Epithelial cell of esophagus (primary cell): Measurements from ENCODE around the gene KRTAP9-7.
"Not testable (repeated sequence)": the region's sequence is repeated elsewhere in the genome, so short reads cannot be mapped to it uniquely, and the experiment has no call there.

Source experiments
- DNase-seq: peaks from one replicate; pipeline ENCODE4 v3.0.0; 2010; ENCODE audit warnings: low read depth
- H3K4me3 ChIP-seq: 2 replicates; pipeline ENCODE4 v1.5.1; 2011; ENCODE audit warnings: mild to moderate bottlenecking, low read length, control low read depth
- CTCF ChIP-seq: IDR thresholded peaks from 2 replicates; pipeline ENCODE4 v1.5.1; 2011; ENCODE audit warnings: low read depth, mild to moderate bottlenecking, low read length, control low read depth, inconsistent platforms; ENCODE audit not compliant: insufficient read depth; ENCODE audit errors: missing control alignments

Gene KRTAP9-7

GRCh38 chr17:41251261-41251660, 24.2 kb upstream of the KRTAP9-7 start:
- no peak for DNase-seq
- H3K4me3 ChIP-seq, result no peak overlapping the region
- TF ChIP-seq CTCF, result no peak

GRCh38 chr17:41254861-41255260, 20.6 kb upstream of the KRTAP9-7 start:
- no peak for DNase-seq
- no peak for TF ChIP-seq CTCF
- no peak overlapping the region for H3K4me3 ChIP-seq

- H3K4me3 ChIP-seq, DNase-seq: not testable (repeated sequence)
These were observed 19.9 kb upstream of the KRTAP9-7 start, which contains the start of gene KRTAP9-9 for GRCh38 chr17:41255381-41256290. TSS of gene KRTAP9-9 (plus strand) at chr17:41255384.

GRCh38 chr17:41256291-41256685, 19.2 kb upstream of the KRTAP9-7 start:
- no peak overlapping the region for H3K4me3 ChIP-seq
- no peak for TF ChIP-seq CTCF
- DNase-seq, result no peak

DNA sequence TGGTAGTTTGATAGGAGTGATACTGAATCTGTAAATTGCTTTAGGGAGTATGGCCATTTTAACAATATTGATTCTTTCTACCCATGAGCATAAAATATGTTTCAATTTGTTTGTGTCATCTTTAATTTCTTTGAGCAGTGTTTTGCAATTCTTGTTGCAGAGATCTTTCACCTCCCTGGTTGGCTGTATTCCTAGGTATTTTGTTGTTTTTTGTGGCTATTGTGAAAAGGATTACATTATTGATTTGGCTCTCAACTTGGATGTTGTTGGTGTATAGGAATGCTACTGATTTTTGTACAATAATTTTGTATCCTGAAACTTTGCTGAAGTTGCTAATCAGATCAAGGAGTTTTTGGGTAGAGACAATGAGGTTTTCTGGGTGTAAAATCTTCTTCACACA, 17.1 kb upstream of the KRTAP9-7 start:
- DNase-seq, result no peak
- no peak overlapping the region for H3K4me3 ChIP-seq
- TF ChIP-seq CTCF, result no peak

DNA sequence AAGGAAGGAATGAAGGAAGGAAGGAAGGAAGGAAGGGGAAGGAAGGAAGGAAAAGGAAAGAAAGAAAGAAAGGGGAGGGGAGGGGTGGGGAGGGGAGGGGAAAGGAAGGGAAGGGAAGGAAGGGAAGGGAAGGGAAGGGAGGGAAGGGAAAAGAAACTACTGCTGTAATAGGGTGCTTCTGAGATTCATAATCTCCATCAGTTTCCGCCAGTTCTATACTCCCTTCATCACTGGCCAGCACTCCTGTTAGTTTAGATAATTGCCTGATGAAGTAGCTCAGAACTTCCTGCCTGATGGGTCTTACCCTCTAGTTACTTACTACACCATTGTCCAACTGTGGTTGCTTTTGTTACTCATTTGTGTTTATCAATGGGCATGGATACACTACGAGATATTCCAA, 12.3 kb upstream of the KRTAP9-7 start:
- DNase-seq, result no peak
- no peak for TF ChIP-seq CTCF
- no peak overlapping the region for H3K4me3 ChIP-seq

DNA sequence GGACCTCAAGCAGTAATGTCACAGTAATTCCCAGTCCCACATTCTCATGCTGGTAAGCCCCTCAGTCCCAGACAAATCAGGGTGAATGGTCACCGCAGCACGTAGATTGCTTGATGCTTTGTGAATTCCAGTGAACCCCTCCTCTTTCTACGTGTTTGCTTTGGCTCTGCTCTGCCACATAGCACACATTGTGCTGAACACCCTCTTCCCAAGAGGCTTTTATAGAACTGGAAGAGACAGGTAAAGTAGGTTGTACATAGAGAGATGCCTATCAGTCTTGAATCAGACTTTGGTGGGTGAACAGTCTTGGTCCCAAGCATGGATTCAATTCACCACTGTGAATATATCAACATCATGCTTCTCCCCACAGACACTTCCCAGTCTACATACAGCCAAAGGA, 10.9 kb upstream of the KRTAP9-7 start:
- H3K4me3 ChIP-seq, result no peak overlapping the region
- no peak for DNase-seq
- no peak for TF ChIP-seq CTCF
